ENCODE measurements around the gene RGR.

GRCh38 chr10:84211566-84211965, 33.3 kb upstream of the RGR start:
- TF ChIP-seq CTCF (IDR thresholded peaks at IDR 0.05) (no peak), POLR2A (IDR thresholded peaks at IDR 0.05) (no peak), POLR2AphosphoS5 (IDR thresholded peaks at IDR 0.05) (no peak)

Measured in gastroesophageal sphincter (tissue), 3 donors.